HEK293 (cell line): ENCODE data around the gene DLX5.

Experiments used
- HOXD13 ChIP-seq: sonication (generic); formaldehyde crosslinking; IDR thresholded peaks from 2 replicates; pipeline ENCODE4 v1.8.0; 2022; ENCODE audit warnings: missing genetic modification reagents, borderline replicate concordance
- PRDM4 ChIP-seq: fragments of 450-650 bp; formaldehyde crosslinking; IDR thresholded peaks from 2 replicates; pipeline ENCODE4 v1.5.1; 2017; ENCODE audit warnings: missing biosample characterization, missing genetic modification characterization
- SETDB1 ChIP-seq: IDR thresholded peaks from one replicate; pipeline ENCODE4 v1.6.1; 2017; ENCODE audit warnings: mild to moderate bottlenecking, low read length, moderate library complexity, mixed read lengths; ENCODE audit not compliant: insufficient read length
- TCF7L2 ChIP-seq: IDR thresholded peaks from 2 replicates; pipeline ENCODE4 v1.6.1; 2011; ENCODE audit warnings: low read depth, mild to moderate bottlenecking, inconsistent platforms, low read length, moderate library complexity, borderline replicate concordance
- ZFP41 ChIP-seq: fragments of 450-650 bp; formaldehyde crosslinking; IDR thresholded peaks from 2 replicates; pipeline ENCODE4 v1.5.1; 2016; ENCODE audit warnings: missing biosample characterization, missing genetic modification characterization, borderline replicate concordance
- ZNF155 ChIP-seq: fragments of 450-650 bp; formaldehyde crosslinking; IDR thresholded peaks from 2 replicates; pipeline ENCODE4 v1.5.1; 2016; ENCODE audit warnings: missing biosample characterization, missing genetic modification characterization
- ZNF202 ChIP-seq: fragments of 450-650 bp; formaldehyde crosslinking; IDR thresholded peaks from 2 replicates; pipeline ENCODE4 v1.5.1; 2016; ENCODE audit warnings: missing biosample characterization, missing genetic modification characterization, borderline replicate concordance
- ZNF324 ChIP-seq: fragments of 450-650 bp; formaldehyde crosslinking; IDR thresholded peaks from 2 replicates; pipeline ENCODE4 v1.5.1; 2016; ENCODE audit warnings: missing biosample characterization, missing genetic modification characterization
- ZNF398 ChIP-seq: fragments of 450-650 bp; formaldehyde crosslinking; IDR thresholded peaks from 2 replicates; pipeline ENCODE4 v1.5.1; 2017; ENCODE audit warnings: missing biosample characterization, missing genetic modification characterization
- ZNF830 ChIP-seq: fragments of 450-650 bp; IDR thresholded peaks from 2 replicates; pipeline ENCODE4 v1.5.0; 2018; ENCODE audit warnings: missing biosample characterization, missing genetic modification characterization, low read depth, mild to moderate bottlenecking, moderate library complexity
- TF ChIP-seq, protein P1 (sequence below): fragments of 450-650 bp; formaldehyde crosslinking; IDR thresholded peaks from 2 replicates; pipeline ENCODE4 v1.5.1; 2016; ENCODE audit warnings: missing biosample characterization, missing genetic modification characterization
- TF ChIP-seq, protein P2 (sequence below): fragments of 450-650 bp; formaldehyde crosslinking; IDR thresholded peaks from 2 replicates; pipeline ENCODE4 v1.5.1; 2016; ENCODE audit warnings: missing biosample characterization, missing genetic modification characterization
- TF ChIP-seq, protein P3 (sequence below): fragments of 450-650 bp; formaldehyde crosslinking; IDR thresholded peaks from 2 replicates; pipeline ENCODE4 v1.5.1; 2016; ENCODE audit warnings: missing biosample characterization, missing genetic modification characterization, low read depth

- TF ChIP-seq ZNF202 (tag by site-specific recombination), result no peak
- TF ChIP-seq, protein P1, sequence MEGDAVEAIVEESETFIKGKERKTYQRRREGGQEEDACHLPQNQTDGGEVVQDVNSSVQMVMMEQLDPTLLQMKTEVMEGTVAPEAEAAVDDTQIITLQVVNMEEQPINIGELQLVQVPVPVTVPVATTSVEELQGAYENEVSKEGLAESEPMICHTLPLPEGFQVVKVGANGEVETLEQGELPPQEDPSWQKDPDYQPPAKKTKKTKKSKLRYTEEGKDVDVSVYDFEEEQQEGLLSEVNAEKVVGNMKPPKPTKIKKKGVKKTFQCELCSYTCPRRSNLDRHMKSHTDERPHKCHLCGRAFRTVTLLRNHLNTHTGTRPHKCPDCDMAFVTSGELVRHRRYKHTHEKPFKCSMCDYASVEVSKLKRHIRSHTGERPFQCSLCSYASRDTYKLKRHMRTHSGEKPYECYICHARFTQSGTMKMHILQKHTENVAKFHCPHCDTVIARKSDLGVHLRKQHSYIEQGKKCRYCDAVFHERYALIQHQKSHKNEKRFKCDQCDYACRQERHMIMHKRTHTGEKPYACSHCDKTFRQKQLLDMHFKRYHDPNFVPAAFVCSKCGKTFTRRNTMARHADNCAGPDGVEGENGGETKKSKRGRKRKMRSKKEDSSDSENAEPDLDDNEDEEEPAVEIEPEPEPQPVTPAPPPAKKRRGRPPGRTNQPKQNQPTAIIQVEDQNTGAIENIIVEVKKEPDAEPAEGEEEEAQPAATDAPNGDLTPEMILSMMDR (tag by site-specific recombination), result no peak
- no peak for TF ChIP-seq TCF7L2
- TF ChIP-seq ZFP41 (tag by site-specific recombination), result no peak
- no peak for TF ChIP-seq HOXD13
- TF ChIP-seq ZNF830 (tag by site-specific recombination), result no peak
- no peak for TF ChIP-seq ZNF398 (tag by site-specific recombination)
- TF ChIP-seq SETDB1, result no peak
- TF ChIP-seq, protein P2, sequence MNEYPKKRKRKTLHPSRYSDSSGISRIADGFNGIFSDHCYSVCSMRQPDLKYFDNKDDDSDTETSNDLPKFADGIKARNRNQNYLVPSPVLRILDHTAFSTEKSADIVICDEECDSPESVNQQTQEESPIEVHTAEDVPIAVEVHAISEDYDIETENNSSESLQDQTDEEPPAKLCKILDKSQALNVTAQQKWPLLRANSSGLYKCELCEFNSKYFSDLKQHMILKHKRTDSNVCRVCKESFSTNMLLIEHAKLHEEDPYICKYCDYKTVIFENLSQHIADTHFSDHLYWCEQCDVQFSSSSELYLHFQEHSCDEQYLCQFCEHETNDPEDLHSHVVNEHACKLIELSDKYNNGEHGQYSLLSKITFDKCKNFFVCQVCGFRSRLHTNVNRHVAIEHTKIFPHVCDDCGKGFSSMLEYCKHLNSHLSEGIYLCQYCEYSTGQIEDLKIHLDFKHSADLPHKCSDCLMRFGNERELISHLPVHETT, result no peak
- no peak for TF ChIP-seq ZNF155 (tag by site-specific recombination)
- no peak for TF ChIP-seq ZNF324 (tag by site-specific recombination)
- TF ChIP-seq, protein P3, sequence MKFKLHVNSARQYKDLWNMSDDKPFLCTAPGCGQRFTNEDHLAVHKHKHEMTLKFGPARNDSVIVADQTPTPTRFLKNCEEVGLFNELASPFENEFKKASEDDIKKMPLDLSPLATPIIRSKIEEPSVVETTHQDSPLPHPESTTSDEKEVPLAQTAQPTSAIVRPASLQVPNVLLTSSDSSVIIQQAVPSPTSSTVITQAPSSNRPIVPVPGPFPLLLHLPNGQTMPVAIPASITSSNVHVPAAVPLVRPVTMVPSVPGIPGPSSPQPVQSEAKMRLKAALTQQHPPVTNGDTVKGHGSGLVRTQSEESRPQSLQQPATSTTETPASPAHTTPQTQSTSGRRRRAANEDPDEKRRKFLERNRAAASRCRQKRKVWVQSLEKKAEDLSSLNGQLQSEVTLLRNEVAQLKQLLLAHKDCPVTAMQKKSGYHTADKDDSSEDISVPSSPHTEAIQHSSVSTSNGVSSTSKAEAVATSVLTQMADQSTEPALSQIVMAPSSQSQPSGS (tag by site-specific recombination), result no peak
- TF ChIP-seq PRDM4 (tag by site-specific recombination), result no peak
Observed at GRCh38 chr7:97019710-97020225, 4.9 kb downstream of the DLX5 start.
